ENCODE results near the gene SGPL1.

DNA sequence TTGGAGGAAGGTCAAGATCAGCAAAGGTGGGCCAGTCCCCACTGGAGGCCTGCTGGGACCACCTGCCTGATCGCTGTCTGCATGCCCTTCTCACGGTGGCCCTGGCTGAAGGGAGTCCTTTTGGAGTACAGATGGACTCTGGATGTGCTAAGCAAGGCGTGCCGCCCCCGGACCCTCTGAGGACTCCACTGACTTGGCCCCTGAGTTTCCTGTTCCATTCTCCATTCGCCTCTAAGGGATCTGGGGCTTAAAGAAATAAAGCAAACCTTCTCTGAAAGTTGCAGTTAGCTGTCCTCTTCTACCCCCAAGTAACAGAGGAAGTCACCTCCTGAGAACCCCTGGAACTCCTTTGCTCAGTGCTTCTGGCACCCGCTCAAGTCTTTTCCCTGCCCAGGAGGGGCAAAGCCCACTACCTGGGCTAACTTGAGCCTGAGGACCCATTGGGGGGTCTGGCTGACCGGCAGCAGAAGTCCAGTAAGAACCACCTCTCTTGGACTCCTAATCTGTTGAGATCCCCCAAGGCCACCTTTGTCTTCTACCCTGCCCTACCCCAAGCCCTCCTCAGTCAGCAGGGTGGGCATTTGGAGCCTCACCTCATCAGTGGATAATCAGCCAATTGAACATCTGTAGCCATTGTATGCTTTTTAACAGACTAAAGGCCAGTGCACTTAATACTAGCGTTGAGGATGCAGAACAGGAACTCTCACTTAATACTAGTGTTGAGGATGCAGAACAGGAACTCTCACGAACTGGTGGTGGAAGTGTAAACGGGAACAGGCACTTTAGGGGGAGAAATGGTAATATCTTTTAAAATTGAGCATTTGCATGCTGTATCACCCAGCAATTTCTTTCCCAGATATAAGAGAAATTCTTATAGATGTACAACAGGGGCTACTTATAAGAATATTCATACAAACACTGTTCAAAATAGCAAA lies 32.7 kb upstream of the SGPL1 start:
- no peak for TF ChIP-seq POLR2A (IDR thresholded peaks at IDR 0.05)
- TF ChIP-seq, protein P1, sequence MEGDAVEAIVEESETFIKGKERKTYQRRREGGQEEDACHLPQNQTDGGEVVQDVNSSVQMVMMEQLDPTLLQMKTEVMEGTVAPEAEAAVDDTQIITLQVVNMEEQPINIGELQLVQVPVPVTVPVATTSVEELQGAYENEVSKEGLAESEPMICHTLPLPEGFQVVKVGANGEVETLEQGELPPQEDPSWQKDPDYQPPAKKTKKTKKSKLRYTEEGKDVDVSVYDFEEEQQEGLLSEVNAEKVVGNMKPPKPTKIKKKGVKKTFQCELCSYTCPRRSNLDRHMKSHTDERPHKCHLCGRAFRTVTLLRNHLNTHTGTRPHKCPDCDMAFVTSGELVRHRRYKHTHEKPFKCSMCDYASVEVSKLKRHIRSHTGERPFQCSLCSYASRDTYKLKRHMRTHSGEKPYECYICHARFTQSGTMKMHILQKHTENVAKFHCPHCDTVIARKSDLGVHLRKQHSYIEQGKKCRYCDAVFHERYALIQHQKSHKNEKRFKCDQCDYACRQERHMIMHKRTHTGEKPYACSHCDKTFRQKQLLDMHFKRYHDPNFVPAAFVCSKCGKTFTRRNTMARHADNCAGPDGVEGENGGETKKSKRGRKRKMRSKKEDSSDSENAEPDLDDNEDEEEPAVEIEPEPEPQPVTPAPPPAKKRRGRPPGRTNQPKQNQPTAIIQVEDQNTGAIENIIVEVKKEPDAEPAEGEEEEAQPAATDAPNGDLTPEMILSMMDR (IDR thresholded peaks at IDR 0.05), result no peak
- no peak for TF ChIP-seq EP300 (IDR thresholded peaks at IDR 0.05; ENCODE audit: low read depth)
